HL-60 (cell line): ENCODE data around the gene ALX4.

Source experiments
- DNase-seq, 2 experiments: peaks; one replicate each; pipeline ENCODE4 v3.0.0-alpha.2; 2010 to 2020; ENCODE audit warnings: low read depth in 1 of 2, low spot score in 1 of 2
- H3K27ac ChIP-seq: fragments of 250-450 bp; sonication (Bioruptor Pico); replicated peaks from 2 replicates; pipeline ENCODE4 v1.5.1; 2020; ENCODE audit warnings: mild to moderate bottlenecking, moderate library complexity
- H3K27me3 ChIP-seq: fragments of 250-450 bp; sonication (Bioruptor Pico); 2 replicates; pipeline ENCODE4 v1.5.1; 2021; ENCODE audit warnings: mild to moderate bottlenecking, moderate library complexity; ENCODE audit not compliant: insufficient read depth, poor library complexity, severe bottlenecking
- H3K4me3 ChIP-seq: replicated peaks from 2 replicates; pipeline ENCODE4 v1.5.1; 2011; ENCODE audit warnings: mild to moderate bottlenecking, control low read depth, low read length; ENCODE audit not compliant: insufficient read depth
- CTCF ChIP-seq: IDR thresholded peaks from one replicate; pipeline ENCODE4 v1.5.1; 2011; ENCODE audit warnings: low read length, control low read depth, inconsistent platforms; ENCODE audit not compliant: insufficient read depth
- GABPA ChIP-seq: IDR thresholded peaks from 2 replicates; pipeline ENCODE4 v1.6.1; 2012; ENCODE audit warnings: low read depth
- POLR2AphosphoS5 ChIP-seq: IDR thresholded peaks from 2 replicates; pipeline ENCODE4 v1.6.1; 2012; ENCODE audit warnings: low read depth
- REST ChIP-seq: IDR thresholded peaks from 2 replicates; pipeline ENCODE4 v1.6.1; 2012; ENCODE audit warnings: low read depth; ENCODE audit not compliant: insufficient replicate concordance
- SPI1 ChIP-seq: IDR thresholded peaks from 2 replicates; pipeline ENCODE4 v1.6.1; 2012; ENCODE audit warnings: low read depth, mild to moderate bottlenecking, borderline replicate concordance

ALX4 gene

DNA sequence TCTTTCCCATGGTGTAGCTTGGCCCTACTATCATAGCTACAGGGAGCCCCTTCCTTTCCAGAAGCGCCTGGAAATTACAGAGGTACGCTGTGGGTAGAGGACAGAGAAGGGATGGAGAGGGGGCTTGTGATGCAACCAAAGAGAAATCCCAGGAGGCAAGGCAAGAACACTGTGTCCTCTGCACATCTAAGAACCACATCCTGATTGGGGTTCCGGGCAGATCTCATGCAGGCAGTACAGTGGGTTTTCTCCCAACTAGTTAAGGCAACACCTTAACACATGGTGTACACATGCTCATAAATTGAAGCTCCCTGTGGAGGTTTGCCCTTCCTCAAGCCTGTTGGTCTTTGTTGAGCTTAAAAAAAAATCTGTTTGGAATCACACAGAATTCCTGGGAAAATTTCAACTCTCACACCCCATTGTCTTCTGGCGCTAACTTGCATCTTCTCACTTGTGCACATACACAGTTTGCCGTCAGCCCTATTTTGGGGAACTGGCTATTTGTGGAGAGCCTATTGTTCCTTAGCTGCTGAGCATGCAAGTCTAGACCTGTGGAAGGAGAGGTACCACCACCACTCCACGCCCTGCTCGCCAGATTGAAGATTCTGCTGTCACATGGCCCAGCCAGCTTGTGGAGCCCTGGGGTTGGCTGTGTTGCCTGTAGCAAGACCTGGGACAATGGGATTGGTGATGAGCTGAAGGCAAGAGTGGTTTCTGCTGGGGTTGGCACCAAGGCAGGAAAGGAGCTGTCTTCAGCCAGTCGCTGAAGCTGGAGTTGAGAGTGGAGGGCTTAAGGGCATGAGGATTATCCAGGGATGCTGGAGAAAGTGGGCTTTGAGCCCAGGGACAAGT, 52.4 kb downstream of the ALX4 start:
- no peak for TF ChIP-seq POLR2AphosphoS5
- no peak for TF ChIP-seq CTCF
- no peak for TF ChIP-seq SPI1
- TF ChIP-seq GABPA = no peak
- TF ChIP-seq REST = no peak
- H3K4me3 ChIP-seq = no peak overlapping the region
- no peak overlapping the region for H3K27ac ChIP-seq
- H3K27me3 ChIP-seq = no peaks in the 10 kb centered on the region
- DNase-seq = no peak

- Histone ChIP-seq H3K27me3 (no peaks in the 10 kb centered on the region), H3K27ac (no peak overlapping the region), H3K4me3 (no peak overlapping the region)
- no peak for DNase-seq
- no peak for TF ChIP-seq CTCF
- TF ChIP-seq POLR2AphosphoS5 = no peak
- no peak for TF ChIP-seq REST
- no peak for TF ChIP-seq SPI1
- no peak for TF ChIP-seq GABPA
Observed at GRCh38 chr11:44256673-44257291, 53.2 kb downstream of the ALX4 start.

DNA sequence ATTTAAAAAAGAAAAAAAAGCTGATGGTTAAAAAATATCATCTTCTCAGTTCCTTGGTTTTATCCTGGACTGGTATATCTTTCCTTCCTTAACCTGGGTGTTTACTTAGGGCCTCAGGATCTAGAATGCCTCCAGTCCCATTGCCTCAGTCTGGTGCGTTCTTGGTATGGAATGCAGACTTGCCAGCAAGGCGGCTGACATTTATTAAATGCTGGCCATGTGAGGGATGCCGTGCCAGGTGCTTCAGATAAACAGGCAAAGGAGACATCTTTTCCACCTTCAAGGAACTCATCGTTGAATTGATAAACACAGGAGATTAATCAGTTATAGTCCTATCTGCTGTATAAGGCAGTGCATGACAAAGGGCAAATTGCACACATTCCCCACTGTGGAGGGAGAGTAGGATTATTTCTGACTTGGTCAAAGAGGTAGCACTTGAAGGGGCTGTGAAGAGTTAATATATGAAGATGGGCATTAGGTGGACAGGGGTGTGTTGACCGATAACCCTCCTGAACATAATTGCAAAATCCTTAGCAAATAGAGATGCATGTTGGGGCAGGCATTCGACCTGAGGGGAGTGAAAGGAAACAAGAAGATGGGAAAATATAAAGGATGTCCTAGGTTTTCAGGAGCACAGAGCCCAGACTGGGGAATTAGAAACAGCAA, 54.4 kb downstream of the ALX4 start:
- Histone ChIP-seq H3K27me3 (no peaks in the 10 kb centered on the region), H3K4me3 (no peak overlapping the region), H3K27ac (no peak overlapping the region)
- no peak for DNase-seq
- no peak for TF ChIP-seq CTCF
- TF ChIP-seq REST = no peak
- no peak for TF ChIP-seq POLR2AphosphoS5
- TF ChIP-seq SPI1 = no peak
- no peak for TF ChIP-seq GABPA
